Activated CD4-positive, alpha-beta T cell treated with anti-CD3 and anti-CD28 coated beads for 48 hours (primary cell): ENCODE data around the gene NT5C1B.
"Not testable (repeated sequence)": the region's sequence is repeated elsewhere in the genome, so short reads cannot be mapped to it uniquely, and the experiment has no call there.

Source experiments
- DNase-seq: peaks from one replicate; pipeline ENCODE4 v3.0.0-alpha.2; 2020

Gene NT5C1B

GRCh38 chr2:18589354-18589753 is at the start of gene NT5C1B:
Gene NT5C1B, minus strand, starts transcription at chr2:18589569. Its CDS starts 101 bp downstream, at chr2:18589468.
- DNase-seq = no peak

DNA sequence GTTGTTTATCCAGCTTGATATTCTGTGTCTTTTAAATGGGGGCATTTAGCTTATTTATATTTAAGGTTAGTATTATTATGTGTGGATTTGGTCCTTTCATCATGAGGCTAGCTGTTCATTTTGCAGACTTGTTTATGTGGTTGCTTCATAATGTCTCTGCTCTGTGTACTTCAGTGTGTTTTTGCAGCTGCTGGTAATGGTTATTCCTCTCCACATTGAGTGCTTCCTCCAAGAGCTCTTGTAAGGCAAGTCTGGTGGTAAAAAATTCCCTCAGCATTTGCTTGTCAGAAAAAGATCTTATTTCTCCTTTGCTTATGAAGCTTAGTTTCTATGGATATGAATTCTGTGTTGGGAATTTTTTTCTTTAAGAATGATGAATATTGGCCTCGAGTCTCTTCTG is 47.8 kb upstream of the NT5C1B start:
- no peak for DNase-seq

- not testable (repeated sequence) for DNase-seq
Measured at GRCh38 chr2:18632699-18633098, 43.3 kb upstream of the NT5C1B start.

DNA sequence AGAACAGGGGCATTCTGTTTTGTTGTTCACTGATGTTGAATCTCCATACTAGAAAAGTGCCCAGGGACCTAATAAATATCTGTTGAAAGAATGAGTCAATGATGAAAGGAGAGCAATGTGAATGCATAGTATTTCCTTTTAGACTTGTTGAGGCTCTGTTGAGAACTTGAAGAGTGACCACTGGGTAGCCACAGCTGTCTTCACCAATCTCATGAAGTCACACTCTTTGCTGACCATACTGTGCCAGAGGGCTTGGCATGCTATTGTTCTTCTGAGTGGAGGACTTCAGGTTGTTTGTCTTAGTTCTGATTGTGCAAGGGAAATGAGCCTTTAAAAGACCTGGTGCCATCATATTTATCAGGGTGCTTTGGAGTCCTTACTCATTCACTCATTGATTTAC is 41.6 kb upstream of the NT5C1B start:
- DNase-seq = no peak

DNA sequence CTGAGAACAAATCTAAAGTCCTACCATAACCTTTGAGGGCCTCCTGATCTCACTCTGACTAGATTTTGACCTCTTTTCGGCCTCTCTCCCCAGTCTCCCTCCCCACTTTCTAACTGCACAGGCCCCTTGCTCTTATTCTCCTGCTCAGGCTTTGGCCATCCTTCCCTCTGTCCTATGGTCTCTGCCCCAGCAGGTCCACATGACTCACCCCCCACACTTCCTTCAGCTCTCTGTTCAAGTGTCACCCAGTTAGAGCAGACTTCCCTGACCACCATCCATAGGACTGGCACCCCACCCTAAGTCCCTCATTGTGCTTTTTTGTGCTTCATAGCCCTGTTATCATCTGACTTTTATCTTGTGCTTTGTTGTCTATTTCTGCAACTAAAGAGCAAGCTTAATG is 41.2 kb upstream of the NT5C1B start:
- DNase-seq = no peak

- no peak for DNase-seq
Measured at GRCh38 chr2:18630101-18630500, 40.7 kb upstream of the NT5C1B start.

DNA sequence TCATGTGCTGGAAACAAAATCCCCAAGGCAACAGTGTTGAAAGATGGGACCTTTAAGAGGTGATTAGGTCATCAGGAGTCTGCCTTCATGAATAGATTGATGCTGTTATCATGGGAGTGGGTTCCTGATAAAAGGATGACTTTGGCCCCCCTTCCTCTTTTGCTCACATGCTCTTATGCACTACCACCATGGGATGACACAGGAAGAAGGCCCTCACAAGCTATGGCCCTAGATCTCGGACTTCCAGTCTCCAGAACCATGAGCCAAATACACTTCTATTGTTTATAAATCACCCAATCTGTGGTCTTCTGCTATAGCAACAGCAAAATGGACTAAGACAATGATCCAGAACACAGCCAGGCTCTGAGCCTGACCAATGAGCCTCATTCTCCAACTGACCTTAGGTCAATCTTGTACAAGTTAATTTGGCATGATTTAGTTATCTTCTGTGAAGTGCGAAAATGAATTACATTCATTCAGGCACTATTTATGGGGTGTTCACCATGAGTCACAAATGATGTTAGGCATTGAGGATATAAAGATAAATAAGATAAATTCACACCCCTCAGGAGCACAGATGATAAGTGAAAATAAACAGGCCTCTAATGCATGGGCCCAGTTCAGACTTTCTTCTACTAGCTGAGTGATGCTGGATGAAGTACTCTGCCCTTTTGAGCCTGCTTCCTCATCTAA is 37.7 kb upstream of the NT5C1B start:
- no peak for DNase-seq

- DNase-seq = no peak
Measured at GRCh38 chr2:18626256-18626668, 36.9 kb upstream of the NT5C1B start.

DNA sequence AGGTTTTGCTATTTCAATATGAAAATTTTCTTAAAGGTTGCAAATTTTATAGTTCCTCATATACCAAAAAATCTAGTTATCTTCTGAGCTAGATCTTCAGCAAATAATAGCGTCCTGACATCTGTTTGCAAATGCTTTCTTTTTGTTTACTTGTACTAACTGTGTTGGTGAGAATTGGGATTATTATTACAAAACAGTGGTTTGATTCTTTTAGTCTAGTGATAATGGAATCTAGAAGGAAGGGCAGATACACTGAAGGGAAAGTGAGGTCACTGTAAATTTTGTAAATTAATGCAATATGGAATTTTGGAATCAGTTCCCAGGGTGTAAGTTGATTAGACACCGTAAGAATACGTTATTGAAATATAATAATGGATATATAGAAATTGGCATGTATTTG is 36.2 kb upstream of the NT5C1B start:
- DNase-seq = no peak

GRCh38 chr2:18623782-18624181 is 34.4 kb upstream of the NT5C1B start:
- DNase-seq = no peak

GRCh38 chr2:18620867-18621632 is 31.7 kb upstream of the NT5C1B start:
- no peak for DNase-seq

- DNase-seq = no peak
Measured at GRCh38 chr2:18619091-18619490, 29.7 kb upstream of the NT5C1B start.

DNA sequence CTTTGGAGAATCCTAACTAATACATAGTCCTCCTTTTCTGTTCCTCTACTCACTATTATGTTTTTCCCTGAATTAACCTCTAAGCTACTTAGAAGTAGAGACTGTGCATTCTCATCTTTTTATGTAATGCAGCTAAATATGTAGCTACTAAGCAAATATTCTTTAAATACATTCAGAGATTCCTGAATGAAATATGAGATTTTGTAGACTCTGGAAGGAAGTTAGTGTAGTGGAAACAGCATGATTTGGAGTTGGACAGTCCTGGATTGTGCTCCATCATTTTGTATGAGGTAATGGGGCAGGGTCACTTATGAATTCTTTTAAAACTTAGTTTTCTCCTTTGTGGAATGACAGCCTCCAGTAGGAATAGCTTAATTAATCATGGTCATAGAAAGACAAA is 24.7 kb upstream of the NT5C1B start:
- DNase-seq = no peak

- DNase-seq = no peak
Measured at GRCh38 chr2:18612133-18612532, 22.8 kb upstream of the NT5C1B start.

DNA sequence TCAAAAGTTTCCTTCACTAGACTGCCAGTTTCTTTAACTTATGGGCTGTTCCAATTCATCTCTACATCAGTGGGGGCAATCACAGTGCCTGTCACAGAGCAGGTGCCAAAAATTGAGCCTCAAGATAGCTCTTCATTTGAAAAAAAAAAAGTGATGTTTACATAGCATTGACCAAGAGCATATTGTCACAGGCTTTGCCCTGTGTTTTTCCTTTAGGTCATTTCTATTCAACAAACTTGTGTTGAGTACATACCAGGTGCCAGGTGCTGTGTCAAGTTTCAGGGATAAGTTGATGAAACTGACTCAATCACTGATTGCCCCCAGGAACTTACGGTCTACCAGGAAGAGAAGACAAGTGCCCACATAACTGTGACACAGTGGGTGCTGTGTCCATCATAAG is 22.2 kb upstream of the NT5C1B start:
- no peak for DNase-seq

GRCh38 chr2:18611184-18611583 is 21.8 kb upstream of the NT5C1B start:
- DNase-seq = no peak

DNA sequence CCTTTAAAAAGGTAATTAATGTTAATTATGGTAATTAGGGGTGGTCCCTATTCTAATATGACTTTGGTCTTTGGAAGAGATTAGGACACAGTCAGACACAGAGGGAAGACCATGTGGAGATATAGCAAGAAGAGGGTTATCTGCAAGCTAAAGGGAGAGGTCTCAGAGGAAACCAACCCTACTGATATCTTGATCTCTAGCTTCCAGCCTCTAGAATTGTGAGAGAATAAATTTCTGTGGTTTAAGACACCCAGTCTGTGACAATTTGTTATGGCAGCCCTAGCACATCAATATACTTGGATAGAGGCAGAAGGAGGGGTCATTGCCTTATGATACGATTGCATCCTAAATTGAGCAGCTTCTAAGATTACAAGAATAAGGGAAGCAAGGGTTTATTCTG is 21.3 kb upstream of the NT5C1B start:
- no peak for DNase-seq

DNA sequence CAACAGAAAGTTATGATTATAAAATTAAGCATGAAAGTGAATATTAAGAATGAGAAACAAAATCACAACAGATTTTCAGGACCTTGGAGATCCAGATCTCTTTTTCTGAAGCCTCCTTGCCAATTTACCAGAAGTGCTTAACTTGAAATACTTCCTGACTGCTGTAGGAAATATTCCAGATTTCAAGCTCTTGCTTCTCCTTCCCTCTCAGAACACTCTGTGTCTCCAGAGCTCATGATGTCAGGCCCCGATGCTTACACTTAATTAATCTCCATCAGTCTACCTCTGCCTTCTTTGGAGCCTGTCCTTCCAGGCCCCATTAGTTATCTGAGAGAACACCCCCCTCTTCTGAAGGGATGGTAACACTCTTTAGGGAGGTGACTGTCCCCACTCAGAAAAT is 20.7 kb upstream of the NT5C1B start:
- no peak for DNase-seq

DNA sequence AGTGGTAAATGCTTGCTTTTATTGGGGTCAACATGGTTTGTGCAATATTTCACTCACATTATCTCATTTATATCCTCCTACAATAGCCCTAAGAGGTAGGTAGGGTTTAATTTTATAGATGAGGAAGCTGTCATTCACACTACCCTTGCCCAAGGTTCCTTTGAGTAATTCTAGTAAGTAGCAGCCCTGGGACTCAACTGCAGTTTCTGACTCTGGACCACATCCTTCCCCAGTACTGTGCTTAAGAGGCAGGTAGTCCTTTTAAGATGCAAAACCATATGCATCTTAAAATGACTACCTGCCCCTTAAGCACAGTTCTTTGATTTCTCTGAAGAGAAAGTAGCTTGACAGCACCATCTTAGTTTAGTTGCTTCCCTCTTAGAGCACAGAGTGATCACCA is 15.7 kb upstream of the NT5C1B start:
- no peak for DNase-seq

DNA sequence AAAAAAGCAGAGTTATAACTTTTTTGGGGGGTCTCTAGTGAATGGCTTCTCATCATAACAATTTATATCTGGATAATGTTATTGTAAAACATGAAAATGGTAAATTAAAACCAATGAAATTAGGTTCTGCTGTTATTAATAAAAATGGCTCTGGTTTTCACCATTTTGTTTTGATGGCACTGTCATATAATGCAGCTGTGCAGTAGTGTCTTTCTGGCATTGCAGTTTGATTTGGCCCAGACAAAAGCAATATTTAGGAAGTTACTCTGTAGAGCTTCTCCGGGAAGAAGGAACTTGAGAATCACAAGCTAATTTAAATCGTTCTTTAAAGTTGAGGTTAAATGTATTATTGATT is 15.1 kb upstream of the NT5C1B start:
- no peak for DNase-seq

GRCh38 chr2:18603854-18604530 is 14.6 kb upstream of the NT5C1B start:
- DNase-seq = no peak

GRCh38 chr2:18602298-18602697 is 12.9 kb upstream of the NT5C1B start:
- DNase-seq = no peak

DNA sequence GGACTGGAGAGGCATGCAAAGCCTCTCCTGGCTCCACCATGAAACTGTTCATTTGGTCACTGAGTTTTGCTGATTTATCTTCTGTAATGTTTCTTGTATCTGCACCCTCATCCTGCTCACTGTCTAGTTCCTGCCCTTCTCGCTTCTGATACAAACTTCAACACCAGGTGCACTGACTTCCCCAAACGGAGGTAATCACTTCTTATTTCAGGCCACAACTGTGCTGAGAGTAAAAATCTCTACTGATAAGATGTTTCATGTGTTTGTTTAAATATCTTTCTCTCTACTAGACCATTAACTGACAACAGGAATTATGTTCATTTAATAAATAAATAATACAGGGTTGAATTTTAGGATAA is 10.9 kb upstream of the NT5C1B start:
- DNase-seq = no peak

DNA sequence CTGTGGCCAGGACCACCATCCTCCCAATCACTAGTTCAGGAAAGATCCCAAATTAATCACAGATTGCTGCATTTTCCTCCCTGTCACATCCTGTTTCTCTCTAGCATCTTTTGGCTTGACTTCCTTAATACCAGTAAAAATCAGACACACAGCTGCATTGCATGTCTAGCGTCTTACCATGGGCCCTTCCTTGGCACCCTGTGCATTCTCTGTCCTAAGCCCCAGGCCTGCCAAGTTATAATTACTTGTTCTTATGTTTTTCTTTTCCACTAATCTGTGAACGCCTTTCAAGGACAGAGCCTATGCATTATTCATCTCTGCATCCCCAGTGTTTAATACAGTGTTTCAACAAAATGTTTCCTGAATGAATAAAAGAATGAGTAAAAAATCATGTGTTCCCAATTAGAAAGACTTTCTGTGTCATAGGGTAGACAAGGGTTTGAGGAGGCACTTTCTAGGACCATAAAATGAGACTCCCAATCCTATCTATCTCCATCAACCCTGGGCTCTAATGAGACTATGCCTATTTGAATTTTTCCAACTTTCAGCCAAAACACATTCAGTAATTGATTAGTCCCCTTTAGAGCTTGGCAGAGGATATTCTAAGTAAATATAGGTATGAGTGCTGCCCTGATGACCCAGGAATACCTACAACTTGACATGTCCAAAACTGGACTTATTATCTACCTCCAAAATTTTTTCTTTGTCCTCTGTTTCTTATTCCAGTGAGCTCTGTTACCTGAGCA is 10.3 kb upstream of the NT5C1B start:
- DNase-seq = no peak
